Adipose tissue (tissue), 3 donors: ENCODE results near the gene ACTG2. TPM values are rescaled to one million over a fixed set of nuclear protein-coding genes. Genes with fewer than 3 reads are reported as not detected.

Source experiments
- H3K27ac ChIP-seq: one replicate; pipeline ENCODE4 v1.5.1; 2013; ENCODE audit warnings: low read depth, low read length
- WGBS, 3 donors: extraction: QIAGEN DNeasy Blood & Tissue Kit; methylation state at CpG; one replicate each; pipeline ENCODE4 v1.1.7; 2013; 5-methylcytosine and 5-hydroxymethylcytosine counted together
- polyA plus RNA-seq, 3 donors: library from polyadenylated mRNA; stranded (reverse); fragments of 200-250 nt; gene quantifications; one replicate each; pipeline ENCODE4 v1.2.3, GENCODE V29; 2013
- donor health status: healthy with polysubstance abuse.
- donor health status: Bipolar disorder and iron deficiency.
- donor health status: healthy.

ACTG2 gene
- polyA plus RNA-seq, 3 donors, result 6.6 to 20.4 (median 17.1) TPM

DNA sequence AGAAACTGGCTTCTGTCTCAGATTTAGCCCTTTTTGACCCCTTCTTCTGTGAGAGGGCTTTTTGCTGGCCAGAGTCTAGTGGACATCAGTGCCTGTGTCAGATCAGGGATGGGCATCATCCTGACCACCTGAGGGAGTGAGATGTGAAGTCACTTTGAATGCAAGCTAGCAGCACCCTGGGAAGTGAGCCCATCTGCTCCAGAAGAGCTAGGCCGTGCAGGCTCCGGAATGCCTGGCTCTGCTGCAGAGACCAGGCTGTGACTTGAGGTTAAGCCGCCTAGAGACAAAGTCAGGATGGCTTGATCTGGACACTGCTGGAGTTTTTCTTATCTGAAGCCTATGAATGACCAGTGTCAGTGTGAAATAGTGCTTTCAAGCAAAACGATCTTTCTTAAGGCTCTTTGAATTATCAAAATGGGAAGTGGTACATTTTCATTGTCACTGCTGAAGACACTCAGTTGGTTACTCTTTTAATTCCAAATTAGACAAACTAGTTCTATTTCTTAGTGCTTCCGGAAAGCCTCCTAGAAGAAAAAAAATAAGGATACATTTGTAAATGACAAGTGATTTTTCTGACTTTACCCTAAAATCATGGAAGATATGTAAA, 54.7 kb downstream of the ACTG2 start:
- H3K27ac ChIP-seq, result no peak overlapping the region
- WGBS, 3 donors, result 83 to 87% (median 84%) methylated on average over 5 of the region's 5 CpGs

DNA sequence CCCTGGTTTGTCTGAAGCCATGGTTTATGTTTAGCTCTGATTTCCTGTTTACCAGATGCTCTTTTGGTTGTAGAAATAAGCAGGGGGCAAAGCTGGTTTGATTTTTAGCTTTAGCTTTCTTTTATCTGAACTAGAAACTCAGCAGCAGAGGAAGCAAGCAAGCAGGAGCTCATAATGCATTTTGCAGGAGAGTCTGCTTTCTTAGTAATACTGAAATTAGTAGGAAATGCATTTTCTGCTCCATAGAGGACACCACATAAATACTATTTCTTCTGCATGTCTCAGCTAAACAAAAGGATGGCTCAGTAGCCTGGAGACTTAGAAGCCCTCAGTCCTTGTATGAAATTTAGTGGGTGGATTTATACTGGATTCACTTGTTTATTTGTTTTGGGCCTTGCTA, 57.0 kb downstream of the ACTG2 start:
- H3K27ac ChIP-seq, result no peak overlapping the region

DNA sequence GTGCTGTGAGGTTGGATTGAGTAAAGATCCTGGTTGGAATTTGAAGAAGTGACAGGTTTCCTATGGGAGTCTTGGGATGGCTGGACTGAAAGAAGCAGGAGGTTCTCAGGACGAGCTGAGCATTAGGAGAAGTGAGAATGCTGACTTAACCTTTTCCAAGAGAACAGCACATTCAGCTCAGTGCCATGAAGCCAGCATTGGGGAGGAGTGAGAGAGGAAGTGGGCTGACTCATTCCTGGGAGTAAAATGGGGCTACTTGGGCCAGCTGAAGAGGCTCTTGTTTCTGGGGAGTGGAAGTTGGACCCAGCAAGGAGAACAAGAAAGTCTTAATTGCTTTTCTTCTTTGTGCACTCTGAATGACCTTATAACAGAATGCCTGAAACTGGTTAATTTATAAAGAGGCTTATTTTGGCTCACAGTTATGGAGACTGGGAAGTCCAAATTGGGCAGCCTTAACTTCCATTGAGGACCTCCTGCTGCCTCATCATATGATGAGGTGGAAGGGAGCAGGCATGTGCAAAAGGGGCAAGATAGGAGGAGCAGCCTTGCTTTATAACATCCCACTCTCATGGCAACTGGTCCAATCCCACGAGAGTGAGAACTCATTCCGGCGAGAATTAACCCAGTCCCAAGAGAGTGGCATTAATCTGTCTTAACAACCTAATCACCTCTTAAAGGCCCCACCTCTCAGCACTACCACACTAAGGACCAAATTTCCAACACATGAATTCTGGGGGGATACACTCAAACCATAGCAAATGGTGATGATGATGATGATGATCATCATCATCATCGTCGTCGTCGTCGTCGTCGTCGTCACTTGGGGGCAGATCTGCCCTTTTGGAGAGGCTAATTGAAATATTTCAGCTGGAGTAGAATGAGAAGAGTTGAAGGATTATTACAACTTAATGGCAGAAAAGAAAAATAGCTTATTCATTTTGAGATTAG, 60.0 kb downstream of the ACTG2 start:
- H3K27ac ChIP-seq, result no peak overlapping the region
- 79 to 92% (median 81%) methylated on average over 12 of the region's 12 CpGs for WGBS, 3 donors

DNA sequence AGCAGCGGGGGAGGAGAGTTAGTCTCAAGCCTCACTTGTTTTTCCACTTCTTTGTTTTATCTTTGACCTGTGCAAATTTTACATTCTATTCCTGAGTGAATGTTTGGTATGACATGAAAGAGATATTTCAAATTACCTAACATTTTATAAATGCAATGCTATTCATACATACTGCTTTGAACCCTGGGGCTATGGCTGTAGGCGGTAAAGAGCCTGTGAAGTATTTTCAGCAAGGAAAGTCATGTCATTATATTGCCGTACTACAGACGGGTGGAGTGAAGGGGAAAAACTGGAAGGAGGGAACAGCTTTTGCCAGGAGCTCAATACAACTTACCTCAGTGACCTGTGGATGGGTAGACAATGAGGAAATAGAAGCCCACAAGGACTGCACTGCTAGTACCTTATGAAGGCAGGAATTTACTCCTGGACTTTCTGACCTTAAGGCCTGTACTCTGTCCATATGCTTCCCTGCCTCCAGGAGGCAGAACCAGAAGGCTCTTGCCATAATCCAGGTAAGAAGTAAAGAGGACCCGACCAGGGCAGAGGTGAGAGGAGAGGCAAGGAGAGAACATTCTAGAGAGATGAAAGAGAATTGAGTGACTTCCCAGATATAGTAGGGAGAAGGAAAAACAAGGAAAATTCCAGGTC, 63.5 kb downstream of the ACTG2 start:
- 92 to 93% (median 93%) methylated on average over 5 of the region's 5 CpGs for WGBS, 3 donors
- H3K27ac ChIP-seq, result no peak overlapping the region

DNA sequence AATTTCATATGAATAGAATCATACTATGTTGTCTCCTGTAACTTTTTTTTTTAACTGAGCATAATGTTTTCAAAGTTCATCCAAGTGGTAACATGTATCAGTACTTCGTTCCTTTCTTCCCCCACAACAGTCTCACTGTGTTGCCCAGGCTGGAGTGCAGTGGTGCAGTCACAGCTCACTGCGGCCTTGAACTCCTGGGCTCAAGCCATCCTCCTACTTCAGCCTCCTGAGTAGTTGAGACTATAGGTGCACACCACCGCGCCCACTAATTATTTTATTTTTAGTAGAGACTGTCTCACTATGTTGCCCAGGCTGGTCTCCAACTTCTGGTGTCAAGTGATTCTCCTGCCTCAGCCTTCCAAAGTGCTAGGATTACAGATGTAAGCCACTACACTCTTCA, 68.5 kb downstream of the ACTG2 start:
- H3K27ac ChIP-seq, result no peak overlapping the region
- 97 to 98% (median 97%) methylated on average over 4 of the region's 4 CpGs for WGBS, 3 donors

DNA sequence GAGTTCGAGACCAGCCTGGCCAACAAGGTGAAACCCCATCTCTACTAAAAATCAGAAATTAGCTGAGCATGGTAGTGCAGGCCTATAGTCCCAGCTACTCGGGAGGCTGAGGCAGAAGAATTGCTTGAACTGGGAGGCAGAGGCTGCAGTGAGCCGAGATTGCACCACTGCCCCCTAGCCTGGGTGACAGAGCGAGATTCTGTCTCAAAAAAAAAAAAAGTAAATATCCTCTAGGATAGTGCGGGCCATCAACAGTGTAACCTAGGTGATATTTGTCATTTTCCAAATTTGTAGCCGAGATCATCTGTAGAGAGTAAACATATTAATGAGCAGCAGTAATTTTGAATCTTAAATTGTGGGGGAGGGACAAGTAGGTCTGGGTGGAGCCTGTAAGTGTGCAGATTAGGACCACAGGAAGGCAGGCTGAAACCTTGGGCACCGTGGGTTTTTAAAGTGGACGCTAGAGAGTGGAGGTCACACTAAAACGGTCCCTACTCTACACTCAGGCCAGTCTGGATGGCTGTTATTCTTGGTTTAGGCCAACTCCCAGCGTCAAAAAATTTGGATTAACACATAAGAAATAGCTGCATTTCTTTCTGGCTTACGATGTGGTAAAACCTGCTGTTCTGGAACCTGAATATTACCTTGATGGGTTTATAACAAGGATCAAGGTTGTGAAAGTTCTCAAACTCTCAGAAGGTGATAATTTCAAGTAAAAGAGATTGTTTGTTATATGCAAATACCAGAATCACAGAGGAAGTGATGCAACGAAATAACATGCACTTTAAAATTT, 69.2 kb downstream of the ACTG2 start:
- WGBS, 3 donors, result 82 to 92% (median 90%) methylated on average over 12 of the region's 12 CpGs
- no peak overlapping the region for H3K27ac ChIP-seq

DNA sequence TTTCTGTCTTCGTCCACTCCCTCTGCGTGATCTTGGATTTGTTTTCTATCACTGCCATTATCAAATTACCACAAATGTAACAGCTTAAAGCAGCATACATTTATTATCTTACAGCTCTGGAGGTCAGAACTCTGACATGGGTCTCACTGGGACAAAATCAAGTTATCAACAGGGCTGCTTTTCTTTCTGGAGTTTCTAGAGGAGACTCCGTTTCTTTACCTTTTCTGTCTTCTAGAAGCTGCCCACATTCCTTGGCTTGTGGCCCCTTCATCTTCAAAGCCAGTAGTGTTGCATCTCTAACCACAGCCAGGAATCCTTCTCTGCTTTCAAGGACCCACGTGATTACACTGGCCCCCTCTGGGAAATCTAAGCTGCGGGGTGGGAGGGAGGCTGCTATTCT, 70.0 kb downstream of the ACTG2 start:
- H3K27ac ChIP-seq, result no peak overlapping the region
- 70 to 98% (median 88%) methylated on average over 5 of the region's 5 CpGs for WGBS, 3 donors

DNA sequence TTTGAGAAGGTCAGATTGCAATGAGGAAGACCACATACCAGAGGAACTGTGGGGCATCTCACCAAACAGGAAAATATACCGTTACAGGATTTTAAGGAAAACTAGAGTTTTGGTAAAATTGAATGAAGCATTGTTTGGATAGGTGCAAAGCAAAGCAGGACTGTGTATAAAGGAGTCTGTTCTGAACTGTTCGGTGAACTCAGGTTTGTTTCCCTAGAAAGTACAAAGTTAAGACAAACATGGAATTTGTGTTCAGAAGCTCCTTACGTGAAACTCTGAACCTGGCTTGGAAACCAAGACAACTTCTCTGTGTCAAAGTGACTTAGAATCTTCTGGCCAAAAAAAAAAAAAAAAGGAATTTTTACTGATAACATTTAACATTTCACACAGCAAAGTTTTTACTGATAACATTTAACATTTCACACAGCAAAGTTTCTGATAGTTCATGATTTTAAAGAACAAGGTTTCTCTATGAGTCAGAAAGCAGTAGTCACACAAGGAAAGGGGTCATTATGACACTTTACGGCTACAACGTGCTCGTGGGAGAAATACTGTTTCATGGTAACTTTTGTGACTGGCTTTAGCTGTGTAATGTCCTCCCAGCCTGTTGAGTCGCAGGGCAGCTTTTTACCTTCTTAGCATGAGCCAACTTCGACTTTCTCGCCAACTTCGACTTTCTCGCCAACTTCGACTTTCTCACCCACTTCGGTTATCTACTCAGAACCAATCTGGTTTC, 70.7 kb downstream of the ACTG2 start:
- WGBS, 3 donors, result 73 to 86% (median 74%) methylated on average over 13 of the region's 13 CpGs
- H3K27ac ChIP-seq, result no peak overlapping the region

DNA sequence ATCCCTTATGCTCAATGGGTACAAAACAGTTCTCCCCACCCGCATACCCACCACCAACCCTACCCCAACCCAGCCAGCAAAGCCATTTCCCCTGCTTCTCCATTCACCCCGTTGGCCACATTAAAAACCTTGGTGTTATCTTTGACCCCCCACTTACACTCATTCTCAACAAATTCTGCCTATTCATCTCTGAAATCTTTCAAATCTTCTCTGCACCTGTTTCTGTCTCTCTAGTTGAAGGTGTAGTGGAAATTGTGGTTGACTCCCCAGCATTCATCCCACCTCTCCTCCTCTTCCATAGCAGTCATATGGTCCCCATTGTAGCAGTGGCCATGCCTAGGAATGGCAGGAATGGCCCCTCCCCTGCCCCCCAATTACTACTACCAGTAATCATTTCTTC, 71.4 kb downstream of the ACTG2 start:
- no peak overlapping the region for H3K27ac ChIP-seq
- 82 to 93% (median 85%) methylated on average over 2 of the region's 2 CpGs for WGBS, 3 donors

DNA sequence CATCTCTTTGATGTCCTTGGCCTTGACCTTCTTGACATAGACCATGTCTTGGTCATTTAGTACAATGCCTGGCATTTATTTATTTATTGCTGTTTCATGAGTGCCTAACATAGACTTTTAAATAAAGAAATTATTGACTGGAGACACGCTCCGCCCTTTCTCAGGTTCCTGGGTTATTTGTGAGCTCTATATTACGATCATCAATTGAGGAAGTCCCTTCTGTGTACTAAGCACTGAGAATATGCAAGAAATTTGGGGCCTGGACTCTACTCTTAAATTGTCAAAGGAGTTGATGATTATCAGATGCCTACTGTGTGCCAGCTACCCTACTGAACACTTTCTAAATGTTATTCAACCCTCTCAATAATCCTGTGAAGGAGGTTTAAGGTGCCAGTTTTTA, 72.2 kb downstream of the ACTG2 start:
- 84 to 96% (median 87%) methylated on average over 3 of the region's 3 CpGs for WGBS, 3 donors
- no peak overlapping the region for H3K27ac ChIP-seq

DNA sequence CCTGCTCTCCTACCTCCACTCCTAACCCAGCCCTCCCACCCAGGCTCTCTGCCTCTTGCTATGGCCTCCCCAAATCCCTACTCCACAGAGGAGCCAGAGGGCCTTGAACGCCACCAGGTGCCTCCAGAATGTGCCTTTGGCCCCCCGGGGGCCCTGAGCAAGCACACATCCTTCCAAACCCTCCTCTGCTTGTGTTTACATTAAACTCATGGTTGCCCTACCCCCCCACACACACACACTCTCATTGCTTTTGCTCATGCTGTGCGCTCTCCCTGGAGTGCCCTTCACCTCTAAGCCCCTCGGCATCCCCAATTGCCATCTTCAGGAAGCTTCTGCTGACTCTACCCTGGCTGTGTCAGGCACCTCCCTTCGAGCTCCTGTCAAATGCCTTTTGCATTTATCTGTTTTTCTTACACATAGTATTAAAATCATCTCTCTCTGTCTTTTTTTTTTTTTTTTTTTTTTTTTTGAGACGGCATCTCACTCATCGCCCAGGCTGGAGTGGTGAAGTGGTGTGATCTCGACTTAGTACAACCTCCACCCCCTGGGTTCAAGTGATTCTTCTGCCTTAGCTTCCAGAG, 75.6 kb downstream of the ACTG2 start:
- WGBS, 3 donors, result 90 to 93% (median 93%) methylated on average over 7 to 8 of the region's 8 CpGs
- H3K27ac ChIP-seq, result no peak overlapping the region

DNA sequence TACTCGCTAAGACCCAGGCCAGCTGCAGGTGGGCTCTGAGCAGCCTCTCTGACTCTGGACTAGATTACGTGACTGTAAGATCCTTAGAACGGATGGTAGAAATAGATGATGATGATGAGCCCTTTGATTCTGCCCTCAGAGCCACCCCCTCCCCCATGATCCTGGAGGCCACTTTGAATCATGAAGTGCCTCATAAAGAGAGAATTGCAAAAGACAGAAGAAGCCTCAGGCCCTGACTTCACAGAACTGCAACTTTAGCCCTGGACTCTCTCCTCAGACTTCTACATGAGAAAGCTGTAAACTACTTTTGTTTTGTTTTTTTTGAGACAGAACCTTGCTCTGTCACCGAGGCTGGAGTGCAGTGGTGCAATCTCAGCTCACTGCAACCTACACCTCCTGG, 76.5 kb downstream of the ACTG2 start:
- 79 to 88% (median 81%) methylated on average over 4 of the region's 4 CpGs for WGBS, 3 donors
- no peak overlapping the region for H3K27ac ChIP-seq

Other genes with a start within 250 kb of the ACTG2 start
- gene TPRKB, start 155.7 kb upstream of the ACTG2 start, polyA plus RNA-seq, result 10 to 100 TPM; 27.4 to 56.2 (median 35.2) TPM
- gene DUSP11, start 112.9 kb upstream of the ACTG2 start, polyA plus RNA-seq, result 10 to 100 TPM in 2 of 3 donors, 1 to 10 TPM in 1; 6.9 to 17.1 (median 13.3) TPM
- not detected for gene C2orf78, start 108.8 kb upstream of the ACTG2 start, polyA plus RNA-seq
- gene STAMBP, start 64.0 kb upstream of the ACTG2 start, polyA plus RNA-seq, result 10 to 100 TPM; 15.1 to 27.9 (median 18.1) TPM
- 100 to 1,000 TPM in 1 of 3 donors, 10 to 100 TPM in 2; 34.9 to 104 (median 63.2) TPM for gene DGUOK, start 33.9 kb downstream of the ACTG2 start, polyA plus RNA-seq
- gene TET3, start 91.9 kb downstream of the ACTG2 start, polyA plus RNA-seq, result 1 to 10 TPM; 1.5 to 2.3 (median 2.0) TPM